Stimulated activated CD4-positive, alpha-beta T cell treated with anti-CD3 and anti-CD28 coated beads, TNF-alpha, amount 100 ng/mL, for 4 hours (primary cell): ENCODE measurements around the gene DCAF17.
"Not testable (repeated sequence)": the region's sequence is repeated elsewhere in the genome, so short reads cannot be mapped to it uniquely, and the experiment has no call there.

Experiments
- DNase-seq, 3 experiments: peaks; one replicate each; pipeline ENCODE4 v3.0.0-alpha.2; 2020; ENCODE audit warnings: low read depth in 3 of 3

DCAF17 gene

DNA sequence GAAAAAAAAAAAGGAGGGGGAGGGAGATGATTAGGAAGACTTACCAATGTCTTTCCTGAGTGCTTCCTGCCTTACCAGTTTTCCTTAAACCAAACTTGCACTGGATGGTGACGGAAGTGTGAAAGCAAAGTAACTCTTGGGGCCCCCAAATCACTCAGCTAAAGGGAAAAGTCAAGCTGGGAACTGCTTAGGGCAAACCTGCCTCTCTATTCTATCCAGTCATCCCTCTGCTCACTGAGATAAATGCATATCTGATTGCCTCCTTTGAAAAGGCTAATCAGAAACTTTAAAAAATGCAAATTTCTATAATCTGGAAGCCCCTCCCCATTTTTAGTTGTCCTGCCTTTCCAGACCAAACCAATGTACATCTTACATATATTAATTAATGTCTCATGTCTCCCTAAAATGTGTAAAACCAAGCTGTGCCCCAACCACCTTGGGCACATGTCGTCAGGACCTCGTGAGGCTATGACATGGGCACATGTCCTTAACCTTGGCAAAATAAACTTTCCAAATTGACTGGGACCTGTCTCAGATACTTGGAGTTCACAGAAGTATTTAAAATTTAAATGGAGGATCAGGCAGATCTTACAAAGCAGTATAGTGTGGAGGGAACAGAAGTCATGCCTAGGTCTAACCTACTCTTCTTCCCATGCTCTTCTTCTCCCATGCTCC is 81.0 kb downstream of the DCAF17 start:
- DNase-seq, result no peak

DNA sequence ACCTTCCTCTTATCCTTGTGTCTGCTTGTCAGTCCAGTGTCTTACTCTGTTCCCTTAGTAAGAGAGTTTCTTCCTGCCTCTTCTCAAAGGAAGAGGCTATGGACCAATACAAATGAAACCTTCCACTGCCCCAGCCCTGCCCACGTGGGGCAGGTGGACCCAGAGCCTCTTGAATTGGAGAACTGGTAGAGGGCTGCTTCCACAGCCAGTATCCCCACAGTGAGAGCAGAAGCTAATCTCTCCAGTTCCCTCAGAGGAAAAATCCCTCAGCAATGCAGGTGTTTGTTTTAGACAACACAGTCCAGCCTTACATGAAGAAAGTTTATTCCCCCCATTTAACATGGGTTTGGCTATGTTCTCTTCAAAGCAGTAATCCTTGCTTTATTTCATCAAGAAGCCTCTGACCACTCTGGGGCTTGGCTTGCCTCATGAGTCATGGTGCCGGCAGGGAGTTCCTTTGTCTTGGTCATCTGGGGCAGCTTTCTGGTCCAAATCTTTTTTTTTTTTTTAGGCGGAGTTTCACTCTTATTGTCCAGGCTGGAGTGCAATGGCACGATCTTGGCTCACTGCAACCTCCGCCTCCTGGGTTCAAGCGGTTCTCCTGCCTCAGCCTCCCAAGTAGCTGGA is 81.8 kb downstream of the DCAF17 start:
- DNase-seq, result no peak

DNA sequence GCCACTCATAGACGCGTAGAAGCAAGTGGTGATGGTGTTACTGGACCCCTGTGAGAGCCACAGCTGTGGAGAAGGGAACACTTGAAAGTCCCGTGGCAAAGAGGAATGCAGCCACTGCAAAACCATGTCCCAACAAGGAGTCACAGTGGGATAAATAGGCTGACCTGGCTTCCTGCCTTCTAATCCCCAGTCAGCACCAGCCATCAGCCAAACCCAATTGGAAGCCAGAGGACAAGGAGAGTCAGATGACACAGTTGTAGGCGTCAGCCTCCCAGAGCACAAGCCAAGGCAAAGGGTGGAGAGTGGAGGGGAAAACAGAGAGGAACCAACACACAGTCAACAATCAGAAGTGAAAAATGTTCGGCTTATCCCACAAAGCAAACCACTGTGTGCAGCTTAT is 82.8 kb downstream of the DCAF17 start:
- DNase-seq, result no peak

- no peak for DNase-seq
Observed at GRCh38 chr2:171520471-171520870, 86.4 kb downstream of the DCAF17 start.

DNA sequence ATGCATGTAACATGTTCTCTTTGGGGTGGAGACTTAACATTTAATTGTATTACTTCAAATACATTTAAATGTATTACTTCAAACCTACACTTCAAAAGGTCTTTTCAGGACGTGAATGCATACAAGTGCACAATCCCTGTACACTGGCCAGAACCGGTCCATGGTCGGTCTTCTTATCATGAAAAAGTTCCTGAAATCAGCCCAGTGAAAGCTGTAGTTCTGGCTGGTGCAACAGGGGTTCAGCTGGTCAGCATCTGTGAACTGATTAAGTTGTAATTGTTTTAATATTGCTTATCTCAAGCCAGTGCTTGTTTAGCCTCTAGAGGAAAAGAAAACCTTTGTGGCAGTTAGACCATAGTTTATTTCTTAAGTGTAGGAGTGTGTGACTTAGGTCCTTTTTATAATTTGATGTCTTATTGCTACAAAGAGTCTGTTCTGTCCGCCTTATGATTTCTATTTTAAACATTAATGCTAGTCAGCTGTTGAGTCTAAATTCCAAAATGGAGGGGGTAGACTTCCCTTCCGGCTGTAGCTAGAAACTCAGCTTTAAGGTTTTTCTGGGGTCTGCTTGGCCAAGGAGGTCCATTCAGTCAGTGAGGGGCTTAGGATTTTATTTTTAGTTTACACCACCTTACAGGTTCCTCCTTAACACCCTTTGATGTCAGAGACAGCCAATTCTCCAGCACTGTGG is 87.5 kb downstream of the DCAF17 start:
- no peak for DNase-seq

DNA sequence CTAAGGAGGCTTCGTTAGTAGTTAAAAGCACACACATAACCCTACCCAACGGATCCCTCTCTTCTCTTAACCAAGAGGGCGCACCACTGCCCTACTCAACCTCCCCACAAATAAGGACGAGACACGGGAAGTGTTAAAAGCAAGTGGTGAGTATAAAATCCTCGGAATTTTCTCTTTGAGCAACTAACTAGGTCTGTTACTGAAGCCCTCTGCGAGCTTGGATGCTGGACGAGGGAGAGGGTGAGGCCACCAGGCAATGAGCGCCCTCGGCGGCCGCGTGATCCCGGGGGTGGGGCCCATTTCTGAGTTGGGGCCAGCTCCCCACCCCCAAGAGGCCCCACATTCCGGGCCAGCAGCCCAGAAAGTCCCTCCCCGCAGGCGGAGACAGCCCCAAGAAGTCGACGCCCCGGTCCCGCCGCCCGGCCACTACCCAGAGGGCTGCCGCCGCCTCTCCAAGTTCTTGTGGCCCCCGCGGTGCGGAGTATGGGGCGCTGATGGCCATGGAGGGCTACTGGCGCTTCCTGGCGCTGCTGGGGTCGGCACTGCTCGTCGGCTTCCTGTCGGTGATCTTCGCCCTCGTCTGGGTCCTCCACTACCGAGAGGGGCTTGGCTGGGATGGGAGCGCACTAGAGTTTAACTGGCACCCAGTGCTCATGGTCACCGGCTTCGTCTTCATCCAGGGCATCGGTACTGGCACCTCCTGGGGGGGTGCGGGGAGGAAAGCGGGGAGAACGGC is 88.2 kb downstream of the DCAF17 start, which contains the start of gene CYBRD1:
Gene CYBRD1 (plus strand): TSS at position 423 of the 736 bp plus-strand sequence. CDS start 72 bp downstream, at position 495.
- peak in 1 of 3 experiments; percentile 1 for DNase-seq

DNA sequence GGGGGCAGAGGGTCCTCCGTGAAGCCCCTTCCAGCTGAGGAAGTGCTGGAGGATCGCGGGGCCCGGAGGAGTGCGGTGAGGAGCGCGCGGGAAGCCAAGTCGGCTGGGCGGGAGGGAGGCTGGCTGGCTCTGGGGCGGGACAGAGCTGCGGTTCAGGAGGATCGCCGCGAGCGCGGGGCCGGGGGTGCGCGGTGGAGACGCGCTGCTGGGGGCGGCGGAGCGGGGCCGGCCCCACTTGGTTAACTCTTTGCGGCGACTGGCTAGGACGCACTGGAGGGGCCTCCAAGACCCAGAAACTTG is 88.7 kb downstream of the DCAF17 start:
- peak in 1 of 3 experiments; percentile 0 for DNase-seq

DNA sequence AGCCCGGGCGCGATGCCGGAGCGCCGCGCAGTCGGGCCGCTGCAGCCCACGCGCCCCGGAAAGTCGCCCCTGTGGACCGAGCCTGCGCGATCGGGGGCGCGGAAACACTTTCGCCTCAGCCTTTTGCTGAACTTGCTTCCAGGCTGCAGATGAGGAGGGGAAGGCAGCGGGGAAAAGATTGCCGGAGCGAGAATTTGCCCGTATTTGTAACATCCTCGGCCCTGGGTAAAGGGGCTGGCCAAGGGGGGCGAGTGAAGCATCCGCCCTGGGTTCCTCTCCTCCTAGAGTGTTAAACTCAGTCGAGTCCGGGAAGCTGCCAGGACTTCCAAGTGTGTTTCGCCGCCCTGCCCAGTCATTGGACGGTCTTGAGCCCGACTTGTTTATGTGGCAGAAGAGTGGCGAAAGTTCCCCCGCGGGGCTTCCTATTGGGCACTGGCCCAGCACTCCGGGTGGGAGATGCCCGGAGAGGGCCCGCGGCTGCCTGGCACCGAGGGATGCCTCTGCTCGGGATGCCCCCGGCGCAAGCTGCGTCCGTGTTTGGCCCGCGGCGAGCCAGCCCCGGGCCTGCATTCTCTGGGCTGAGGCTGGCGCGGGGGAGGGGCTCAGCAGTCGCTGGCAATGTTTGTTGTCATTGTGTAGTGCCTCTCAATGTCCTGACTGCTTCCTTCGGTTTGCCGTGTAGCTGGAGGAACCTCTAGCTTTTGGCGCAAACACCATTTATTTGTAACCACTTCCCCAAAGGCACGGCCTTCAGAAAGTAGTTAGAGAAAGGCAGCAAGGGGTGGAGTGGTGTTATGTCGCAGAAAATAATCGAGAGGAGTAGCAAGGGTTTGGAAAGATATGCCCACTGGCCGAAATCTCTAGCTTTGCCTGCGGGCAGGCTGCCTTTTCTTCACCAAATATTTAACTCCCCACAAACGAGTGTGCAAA is 89.3 kb downstream of the DCAF17 start:
- DNase-seq, result peak in 1 of 3 experiments; percentile 1

- no peak for DNase-seq
Observed at GRCh38 chr2:171524018-171524401, 90.0 kb downstream of the DCAF17 start.

DNA sequence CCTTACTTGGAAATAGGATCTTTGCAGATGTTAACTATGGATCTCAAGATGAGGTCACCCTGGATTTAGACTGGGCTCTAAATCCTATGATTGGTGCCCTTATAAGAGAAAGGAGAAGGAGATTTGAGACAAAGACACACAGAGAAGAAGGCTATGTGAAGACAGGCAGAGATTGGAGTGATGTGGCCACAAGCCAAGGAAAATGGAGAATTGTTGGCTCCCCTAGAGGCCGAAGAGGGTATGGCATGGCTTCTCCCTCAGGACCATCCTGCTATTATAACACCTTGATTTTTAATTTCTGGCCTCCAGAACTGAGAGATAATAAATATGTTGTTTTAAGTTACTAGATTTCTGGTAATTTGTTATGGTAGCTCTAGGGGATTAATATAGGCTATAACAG is 95.9 kb downstream of the DCAF17 start:
- DNase-seq, result no peak

GRCh38 chr2:171530378-171530777 is 96.4 kb downstream of the DCAF17 start:
- DNase-seq, result no peak

DNA sequence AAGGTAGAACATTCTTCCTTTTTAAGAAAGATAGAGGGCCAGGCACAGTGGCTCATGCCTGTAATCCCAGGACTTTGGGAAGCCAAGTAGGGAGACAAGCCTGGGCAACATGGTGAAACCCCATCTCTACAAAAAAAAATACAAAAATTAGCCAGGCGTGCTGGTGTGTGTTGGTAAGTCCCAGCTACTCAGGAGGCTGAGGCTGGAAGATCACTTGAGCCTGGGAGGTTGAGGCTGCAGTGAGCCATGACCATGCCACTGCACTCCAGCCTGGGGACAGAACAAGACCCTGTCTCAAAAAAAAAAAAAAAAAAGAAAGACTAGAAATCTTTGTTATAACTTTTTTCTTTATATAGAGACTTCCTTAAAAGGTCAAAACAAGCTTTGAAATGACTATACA is 96.8 kb downstream of the DCAF17 start:
- not testable (repeated sequence) for DNase-seq

DNA sequence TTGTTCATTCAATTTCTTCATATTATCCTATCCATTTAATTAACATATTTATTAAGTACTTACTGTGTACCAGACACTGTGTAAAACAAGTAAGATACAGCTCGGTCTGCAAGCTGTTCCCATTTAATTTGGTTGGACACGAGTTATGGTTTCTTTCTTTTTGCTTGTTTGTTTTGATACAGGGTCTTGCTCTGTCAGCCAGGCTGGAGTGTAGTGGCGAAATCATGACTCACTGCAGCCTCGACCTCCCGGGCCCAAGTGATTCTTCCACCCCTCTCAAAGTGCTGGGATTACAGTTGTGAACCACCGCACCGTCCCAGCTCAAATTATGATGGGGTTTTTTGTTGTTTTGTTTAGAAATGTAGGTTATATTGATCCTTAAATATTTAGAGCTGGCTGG is 97.3 kb downstream of the DCAF17 start:
- no peak for DNase-seq

DNA sequence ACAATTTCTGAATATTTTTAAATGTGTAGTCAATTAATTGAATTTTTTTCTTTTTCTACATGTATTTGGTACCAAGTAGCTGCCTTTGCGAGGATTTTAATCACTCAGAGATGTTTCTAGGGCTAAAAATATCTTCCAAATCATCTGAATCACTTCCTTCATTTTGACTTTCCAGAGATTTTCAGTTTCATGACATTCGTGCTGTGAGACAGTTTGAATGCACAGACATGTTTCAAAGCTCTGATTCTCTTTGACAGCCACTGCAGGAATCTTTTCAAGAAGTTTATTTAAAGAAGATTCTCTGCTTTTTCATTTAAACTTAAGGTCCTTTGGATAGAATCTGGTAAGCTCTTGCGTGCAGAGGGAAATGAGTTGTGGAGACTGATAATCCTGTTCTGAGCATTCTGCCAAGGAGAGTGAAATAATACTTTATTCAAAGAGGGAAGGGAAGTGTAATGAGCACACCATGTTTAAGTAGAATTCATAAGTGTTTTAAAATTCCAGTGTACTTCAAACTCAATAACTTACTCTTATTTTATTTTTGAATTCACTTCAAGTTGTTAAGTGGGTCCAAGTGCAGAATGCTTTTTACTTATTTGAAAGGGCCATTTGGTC is 97.9 kb downstream of the DCAF17 start:
- no peak for DNase-seq

DNA sequence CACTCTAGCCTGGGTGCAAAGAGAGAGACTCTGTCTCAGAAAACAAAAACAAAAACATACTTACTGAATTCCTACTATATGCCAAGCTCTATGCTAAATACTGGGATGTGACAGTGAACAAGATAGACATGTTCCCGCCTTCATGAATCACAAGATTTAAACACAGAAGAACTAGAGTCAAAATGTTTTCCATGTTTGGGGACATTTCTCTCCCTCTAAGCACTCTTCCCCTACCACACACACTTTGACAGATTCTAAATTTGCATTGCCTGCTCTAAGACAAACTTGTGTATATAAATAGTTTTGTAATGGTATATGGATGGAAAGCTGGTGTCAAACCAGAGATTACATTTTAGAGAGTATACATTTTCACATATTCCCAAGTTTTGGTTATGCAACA is 99.3 kb downstream of the DCAF17 start:
- no peak for DNase-seq
